GM21717 (cell line): Measurements from ENCODE around the gene RHOV.

Source experiments
- ATAC-seq: cut with Tn5 transposase; IDR thresholded peaks from one replicate; pipeline ENCODE4 v1.9.1; 2021; ENCODE audit warnings: mild to moderate bottlenecking, moderate library complexity; ENCODE audit not compliant: unreplicated experiment

The RHOV gene

DNA sequence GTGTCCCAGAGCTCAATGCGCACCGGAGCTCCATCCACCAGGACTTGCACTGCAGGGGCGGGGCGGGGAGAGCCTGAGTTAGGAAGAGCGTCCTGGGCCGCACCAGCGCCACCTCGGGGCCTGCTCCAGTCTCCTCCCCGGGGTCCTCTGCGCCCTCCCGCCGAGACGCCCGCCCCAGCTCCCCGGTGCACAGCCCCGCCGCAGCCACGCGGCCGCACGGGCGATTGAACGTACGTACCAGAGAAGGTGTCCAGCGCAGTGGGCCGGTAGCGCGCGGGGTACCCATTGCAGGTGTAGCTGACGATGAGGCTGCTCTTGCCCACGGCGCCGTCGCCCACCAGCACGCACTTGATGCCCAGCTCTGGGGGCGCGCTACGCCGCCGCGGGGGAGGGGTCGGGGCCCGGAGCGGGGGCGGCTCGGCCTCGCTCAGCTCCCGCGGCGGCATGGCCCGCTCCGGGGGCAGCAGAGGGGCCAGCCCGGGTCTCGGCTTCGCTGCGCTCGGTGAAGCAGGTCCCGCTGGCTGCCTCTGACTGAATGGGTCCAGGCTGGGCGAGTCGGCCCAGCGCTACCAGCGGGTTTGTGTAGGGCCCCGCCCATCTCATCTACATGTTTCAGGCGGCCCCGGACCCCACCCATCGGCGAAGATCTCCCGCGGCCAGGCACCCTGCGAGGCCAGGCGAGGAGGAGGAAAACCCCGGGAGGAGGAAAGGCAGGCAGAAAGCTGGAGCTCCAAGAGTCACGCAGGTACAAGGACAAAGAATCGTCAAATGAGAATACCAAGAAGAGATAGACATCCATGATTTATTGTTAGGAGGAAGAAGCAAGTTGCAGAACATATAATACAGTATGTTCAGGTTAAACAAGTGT, at the start of gene RHOV:
RHOV (minus strand) TSS at position 541 of the 868 bp plus-strand sequence; CDS start at position 446, 95 bp downstream.
- no peak for ATAC-seq

GRCh38 chr15:40923551-40923950, 49.5 kb upstream of the RHOV start:
- no peak for ATAC-seq

- ATAC-seq, result no peak
Observed at GRCh38 chr15:40922608-40923005, 48.6 kb upstream of the RHOV start.

GRCh38 chr15:40921949-40922607, 48.0 kb upstream of the RHOV start:
- no peak for ATAC-seq

DNA sequence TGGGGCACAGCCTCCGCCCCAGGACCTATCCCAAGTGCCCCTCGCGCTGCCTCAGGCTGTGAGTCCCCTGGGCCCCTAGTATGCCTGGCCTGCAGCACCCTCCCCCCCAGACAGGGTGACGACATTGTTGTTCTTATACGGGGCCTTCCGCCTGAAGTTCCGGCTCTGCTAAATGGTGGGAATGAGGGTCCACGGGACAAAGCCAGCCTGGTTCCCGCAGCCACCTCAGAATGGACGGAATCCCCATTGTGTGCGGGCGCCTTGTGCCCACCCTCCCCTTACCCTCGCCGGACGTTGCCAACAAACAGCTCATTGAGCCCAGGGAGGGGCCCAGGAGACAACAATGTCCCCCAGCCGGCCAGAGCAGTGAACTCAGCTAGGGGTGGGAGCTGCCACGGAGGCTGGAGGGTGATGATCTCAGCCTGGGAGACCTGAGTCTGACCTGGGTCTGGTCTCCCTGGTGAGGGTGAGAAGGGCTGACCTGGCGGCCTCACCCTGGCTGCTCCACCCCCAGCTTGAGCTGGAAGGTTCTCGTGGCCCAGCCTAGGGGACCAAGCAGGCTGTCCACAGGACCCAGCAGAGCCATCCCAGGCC, 44.9 kb upstream of the RHOV start:
- ATAC-seq, result no peak

- no peak for ATAC-seq
Observed at GRCh38 chr15:40918146-40918798, 44.2 kb upstream of the RHOV start.

DNA sequence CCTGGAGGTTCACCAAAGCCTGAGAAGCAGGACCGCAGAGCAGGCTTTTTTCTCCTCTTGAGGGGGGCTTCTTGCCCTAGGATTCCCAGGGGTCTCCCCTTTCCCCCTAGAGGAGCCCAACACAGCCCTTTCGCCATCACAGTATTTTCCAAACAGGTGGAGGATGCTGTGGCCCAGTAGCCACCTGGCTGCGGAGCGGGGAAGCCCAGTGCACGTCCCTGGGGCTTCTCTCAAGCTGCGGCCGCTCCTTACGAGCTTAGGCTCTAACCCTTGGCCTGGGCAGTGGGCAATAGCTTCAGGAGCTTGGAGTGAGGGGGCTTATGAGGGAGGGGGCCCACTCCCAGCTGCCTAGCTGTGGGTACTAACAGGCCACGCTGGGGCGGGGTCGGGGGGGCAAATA, 43.6 kb upstream of the RHOV start:
- ATAC-seq, result no peak

- ATAC-seq, result no peak
Observed at GRCh38 chr15:40915679-40916078, 41.6 kb upstream of the RHOV start.

DNA sequence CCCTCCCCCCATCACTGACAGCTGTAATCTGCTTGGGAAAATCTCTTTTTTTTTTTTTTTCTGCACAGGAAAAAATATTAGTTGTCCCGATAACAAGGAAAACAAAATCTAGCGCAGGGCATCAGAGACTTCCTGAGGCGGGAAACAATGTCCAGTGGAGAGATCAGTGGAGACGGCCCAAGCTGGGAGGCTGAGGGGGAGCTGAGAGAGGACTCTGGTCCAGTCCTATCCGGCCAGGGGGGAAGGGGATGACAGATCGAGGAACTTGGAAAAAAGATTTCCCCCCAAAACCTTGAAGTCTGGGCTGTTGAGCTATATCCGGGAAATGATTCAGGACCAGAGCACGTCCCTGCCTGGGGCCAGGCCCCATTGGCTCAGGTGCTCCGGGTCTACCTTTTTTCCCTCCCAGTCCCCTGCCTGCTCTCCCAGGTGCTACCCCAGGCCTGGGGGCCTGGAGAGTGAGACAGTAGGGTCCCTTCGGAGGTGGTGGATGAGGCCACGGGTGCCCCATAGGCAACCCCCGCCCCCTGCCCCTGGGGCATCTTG, 41.2 kb upstream of the RHOV start:
- no peak for ATAC-seq

DNA sequence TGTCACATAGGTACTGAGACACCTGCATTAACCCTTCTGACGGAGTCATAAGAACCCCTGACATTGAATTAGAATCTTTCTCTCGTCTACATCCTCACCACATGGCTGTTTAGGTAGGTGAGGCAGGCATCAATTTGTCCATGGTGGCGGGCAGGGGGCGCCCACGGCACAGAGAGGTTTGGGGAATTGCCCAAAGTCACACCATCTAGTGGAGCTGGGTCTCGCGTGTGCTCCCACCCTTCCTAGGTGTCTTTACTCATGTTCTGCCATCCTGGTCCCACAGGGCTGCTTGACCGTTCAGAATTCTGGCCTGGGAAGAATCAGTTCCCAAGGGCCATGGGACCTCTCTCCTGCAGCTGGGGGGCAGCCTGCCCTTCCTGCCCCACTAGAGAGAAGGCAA, 40.5 kb upstream of the RHOV start:
- ATAC-seq, result no peak

DNA sequence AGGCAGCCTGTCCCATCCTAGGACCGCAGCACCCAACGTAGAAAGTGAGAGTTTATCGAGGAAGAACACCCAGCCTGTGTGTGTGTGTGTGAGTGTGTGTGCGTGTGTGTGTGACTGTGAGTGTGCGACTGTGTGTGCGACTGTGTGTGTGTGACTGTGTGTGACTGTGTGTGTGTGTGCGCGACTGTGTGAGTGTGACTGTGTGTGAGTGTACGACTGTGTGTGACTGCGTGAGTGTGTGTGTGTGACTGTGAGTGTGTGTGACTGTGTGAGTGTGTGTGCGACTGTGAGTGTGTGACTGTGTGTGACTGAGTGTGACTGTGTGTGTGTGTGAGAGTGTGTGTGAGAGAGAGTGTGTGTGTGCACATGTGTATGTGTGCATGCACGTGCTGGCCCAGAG, 40.0 kb upstream of the RHOV start:
- ATAC-seq, result no peak

- ATAC-seq, result no peak
Observed at GRCh38 chr15:40912478-40912877, 38.4 kb upstream of the RHOV start.

- ATAC-seq, result no peak
Observed at GRCh38 chr15:40911693-40912092, 37.7 kb upstream of the RHOV start.

DNA sequence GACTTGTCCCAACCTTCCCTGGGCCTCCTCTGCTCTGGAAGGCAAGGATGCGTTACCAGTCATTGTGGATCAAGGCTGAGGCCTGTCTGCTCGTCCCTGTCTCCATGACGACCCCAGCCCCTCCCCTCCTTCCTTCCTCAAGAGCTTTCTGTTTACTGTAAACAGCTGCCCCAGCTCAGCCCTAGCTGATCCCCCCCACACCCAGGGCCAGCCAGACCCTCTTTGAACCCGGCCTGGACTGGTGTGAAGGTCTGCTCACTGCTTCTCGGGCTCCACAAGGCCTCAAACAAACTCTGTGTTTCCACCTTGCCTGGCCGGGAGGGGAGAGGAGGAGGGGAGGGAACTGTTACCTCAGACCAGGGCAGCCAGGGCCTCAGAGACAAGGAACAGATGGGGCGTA, 37.1 kb upstream of the RHOV start:
- ATAC-seq, result no peak

- no peak for ATAC-seq
Observed at GRCh38 chr15:40909662-40910630, 35.9 kb upstream of the RHOV start.

GRCh38 chr15:40908095-40908494, 34.1 kb upstream of the RHOV start:
- no peak for ATAC-seq

- no peak for ATAC-seq
Observed at GRCh38 chr15:40906991-40907802, 33.2 kb upstream of the RHOV start.

DNA sequence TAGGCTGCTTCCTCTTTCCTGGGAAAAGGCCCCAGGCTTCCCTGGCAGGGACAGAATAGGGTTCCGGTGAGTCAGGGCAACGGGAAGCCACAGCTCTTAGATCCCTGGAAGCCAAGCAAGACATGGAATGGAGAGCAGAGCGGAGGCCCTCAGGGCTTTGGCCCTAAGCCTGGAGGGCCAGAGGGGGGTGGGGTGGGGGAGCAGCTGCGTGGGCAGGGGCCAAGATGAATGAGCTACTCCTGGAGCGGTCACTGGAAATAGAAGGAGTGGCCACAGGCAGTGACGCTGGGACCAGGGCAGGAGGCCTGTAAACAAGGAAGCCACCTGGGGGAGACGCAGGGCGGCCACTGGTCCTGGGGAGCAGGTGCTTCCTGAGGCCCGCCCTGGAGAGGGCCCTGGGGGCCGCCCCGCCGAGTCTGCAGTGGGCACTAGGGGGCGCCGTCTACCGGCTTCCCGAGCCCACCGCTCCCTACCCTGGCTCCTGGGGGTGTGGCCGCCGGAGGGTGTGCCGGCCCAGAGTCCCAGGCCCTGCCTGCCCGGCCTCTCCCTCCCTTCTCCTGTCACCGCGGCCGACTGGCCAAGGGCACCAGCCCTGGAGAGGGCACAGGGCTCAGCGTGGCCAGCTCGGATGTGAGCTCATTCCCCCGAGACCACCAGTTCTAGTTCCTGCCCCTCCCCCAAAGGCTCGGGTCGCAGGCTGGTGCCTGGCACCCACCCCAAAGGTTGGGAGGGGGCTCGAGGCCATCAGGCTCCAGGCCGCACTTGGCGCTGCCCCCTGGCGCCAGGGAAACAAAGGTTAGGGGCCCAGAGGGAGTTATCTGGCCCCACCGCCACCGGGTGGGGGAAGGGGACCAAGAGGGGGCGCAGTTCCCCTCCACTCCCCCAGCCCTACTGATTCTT, 32.3 kb upstream of the RHOV start:
- ATAC-seq, result peak; percentile 47
